ENCODE data around the gene MYLK.
"Not testable (repeated sequence)": the region's sequence is repeated elsewhere in the genome, so short reads cannot be mapped to it uniquely, and the experiment has no call there.

Gene MYLK

GRCh38 chr3:123741041-123741511 lies 143.1 kb downstream of the MYLK start:
- no peak for DNase-seq

DNA sequence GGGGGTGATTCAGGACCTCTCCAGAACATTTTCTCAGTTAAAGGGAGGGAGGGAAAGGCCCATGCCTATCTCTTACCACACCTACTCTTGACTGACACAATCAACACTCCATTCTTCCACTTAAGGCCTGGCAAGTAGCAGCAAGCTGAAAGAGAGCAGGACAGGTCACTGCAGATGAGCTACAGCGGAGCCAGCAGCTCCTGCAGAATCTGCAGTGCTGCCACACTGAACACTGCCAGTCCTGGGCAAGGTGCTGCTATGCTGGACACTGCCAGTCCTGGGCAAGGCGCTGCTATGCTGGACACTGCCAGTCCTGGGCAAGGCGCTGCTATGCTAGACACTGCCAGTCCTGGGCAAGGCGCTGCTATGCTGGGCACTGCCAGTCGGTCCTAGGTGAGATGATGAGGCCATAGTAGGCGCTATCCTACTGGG lies 143.7 kb downstream of the MYLK start:
- DNase-seq: no peak

GRCh38 chr3:123739754-123740153 lies 144.4 kb downstream of the MYLK start:
- no peak for DNase-seq

GRCh38 chr3:123739106-123739505 lies 145.0 kb downstream of the MYLK start:
- DNase-seq: no peak

- not testable (repeated sequence) for DNase-seq
Observed at GRCh38 chr3:123738522-123738921, 145.6 kb downstream of the MYLK start.

- no peak for DNase-seq
Observed at GRCh38 chr3:123737168-123737567, 147.0 kb downstream of the MYLK start.

GRCh38 chr3:123735456-123735855 lies 148.7 kb downstream of the MYLK start:
- DNase-seq: no peak

- no peak for DNase-seq
Observed at GRCh38 chr3:123734527-123734902, 149.6 kb downstream of the MYLK start.

- no peak for DNase-seq
Observed at GRCh38 chr3:123733805-123734526, 150.2 kb downstream of the MYLK start.

- no peak for DNase-seq
Observed at GRCh38 chr3:123733341-123733740, 150.8 kb downstream of the MYLK start.

DNA sequence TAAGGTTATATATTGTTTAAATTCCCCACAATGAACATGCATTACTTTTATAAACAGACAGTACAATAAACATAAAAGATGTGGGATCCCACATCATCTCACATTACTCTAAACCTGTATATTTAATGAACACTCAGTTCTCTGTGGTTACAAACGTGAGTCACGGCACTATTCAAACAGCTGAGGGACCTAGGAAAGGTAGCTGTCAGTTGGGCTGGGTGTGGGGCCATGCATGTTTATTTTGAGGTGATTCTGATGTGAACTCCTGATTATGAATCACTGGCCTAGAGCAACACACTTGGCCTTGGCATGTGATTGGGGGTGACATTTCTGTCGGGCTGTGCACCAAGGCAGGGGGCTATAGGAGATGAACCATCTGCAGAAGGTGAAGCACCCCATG lies 151.7 kb downstream of the MYLK start:
- no peak for DNase-seq

GRCh38 chr3:123730829-123731228 lies 153.3 kb downstream of the MYLK start:
- no peak for DNase-seq

DNA sequence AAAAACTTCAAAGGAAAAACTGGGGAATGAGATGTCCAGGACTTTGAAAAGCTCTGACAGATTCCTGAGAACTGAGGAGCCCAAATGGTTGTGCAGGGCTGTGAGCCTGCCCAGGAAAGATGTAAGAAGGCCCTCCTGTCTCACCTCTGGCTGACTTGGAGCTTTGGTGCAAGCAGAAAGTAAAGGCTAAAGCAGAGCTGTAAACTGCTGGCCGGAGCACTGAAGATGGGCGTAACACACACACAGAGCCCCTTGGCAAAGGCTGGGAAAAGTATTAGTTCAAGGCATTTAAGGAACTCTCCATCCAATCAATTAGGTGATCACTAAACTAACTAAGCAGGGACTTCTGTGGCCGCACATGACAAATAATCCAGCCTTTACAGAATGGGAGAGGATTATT lies 155.1 kb downstream of the MYLK start:
- no peak for DNase-seq

DNA sequence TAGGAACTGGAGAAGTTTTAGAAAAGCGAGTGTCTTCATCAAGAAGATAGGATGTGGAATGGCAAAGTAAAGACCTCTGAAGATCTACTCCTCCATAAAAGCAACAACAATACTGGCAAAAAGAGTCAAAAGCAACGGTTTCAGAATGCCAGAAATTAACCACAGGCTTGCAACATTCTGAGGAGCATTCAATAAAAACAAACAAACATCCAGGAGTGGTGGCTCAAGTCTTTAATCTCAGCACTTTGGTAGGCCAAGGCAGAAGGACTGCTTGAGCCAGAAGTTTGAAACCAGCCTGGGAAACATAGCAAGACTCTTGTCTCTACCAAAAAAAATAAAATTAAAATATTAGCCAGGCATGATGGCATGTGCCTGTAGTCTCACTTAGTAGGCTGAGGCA lies 156.1 kb downstream of the MYLK start:
- no peak for DNase-seq

GRCh38 chr3:123725652-123726400 lies 158.3 kb downstream of the MYLK start:
- no peak for DNase-seq

GRCh38 chr3:123724306-123724705 lies 159.8 kb downstream of the MYLK start:
- DNase-seq: no peak

- DNase-seq: no peak
Observed at GRCh38 chr3:123723522-123724168, 160.5 kb downstream of the MYLK start.

- DNase-seq: no peak
Observed at GRCh38 chr3:123723070-123723469, 161.1 kb downstream of the MYLK start.

GRCh38 chr3:123722456-123722855 lies 161.7 kb downstream of the MYLK start:
- DNase-seq: no peak

DNA sequence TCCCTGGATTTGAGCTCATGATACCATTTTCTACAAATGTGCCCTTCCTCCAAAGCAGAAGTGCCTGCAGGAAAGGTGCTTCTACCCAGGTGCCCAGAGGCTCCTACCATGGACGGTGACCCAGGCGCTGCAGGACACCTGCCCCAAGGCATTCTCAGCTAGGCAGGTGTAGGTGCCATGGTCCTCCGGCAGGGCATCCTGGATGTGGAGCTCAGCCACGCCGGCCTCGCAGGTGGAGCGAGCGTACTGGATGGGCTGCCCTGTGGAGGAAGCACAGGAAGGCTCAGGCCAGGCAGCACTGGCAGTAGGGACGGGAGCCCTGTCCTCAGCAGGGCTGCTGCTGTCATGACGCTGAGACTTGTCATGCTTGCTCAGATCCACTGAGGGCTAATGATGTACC lies 162.1 kb downstream of the MYLK start:
- no peak for DNase-seq

DNA sequence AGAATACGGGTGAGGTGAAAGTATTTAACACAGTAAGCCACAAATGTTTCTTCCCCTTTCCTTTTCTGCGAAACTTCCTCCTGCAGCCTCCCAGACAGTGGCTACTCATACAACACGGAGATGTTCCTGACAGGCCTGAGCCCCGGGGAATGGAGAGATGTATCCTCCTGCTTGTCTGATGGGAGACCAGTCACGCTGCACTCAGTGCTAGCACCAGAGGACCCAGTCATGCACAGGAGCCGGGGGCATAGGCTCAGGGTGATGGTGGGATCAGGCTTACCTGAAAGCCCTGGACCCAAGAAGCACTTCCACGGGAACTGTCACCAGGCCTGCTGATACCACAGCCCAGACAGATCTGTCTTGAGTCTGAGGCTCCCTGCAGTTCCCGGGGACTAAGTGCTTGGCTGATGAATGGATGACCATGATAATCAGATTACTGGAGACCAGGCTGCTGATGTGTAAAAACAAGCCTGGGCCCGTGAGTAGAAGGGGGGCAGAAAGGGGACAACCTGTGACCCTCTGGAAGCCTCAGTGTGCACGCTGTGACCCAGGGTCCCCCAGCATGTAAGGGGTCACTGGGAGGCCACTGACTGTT lies 162.9 kb downstream of the MYLK start:
- not testable (repeated sequence) for DNase-seq

- no peak for DNase-seq
Observed at GRCh38 chr3:123720638-123721037, 163.5 kb downstream of the MYLK start.

GRCh38 chr3:123719862-123720453 lies 164.2 kb downstream of the MYLK start:
- DNase-seq: no peak

All from activated CD4-positive, alpha-beta T cell treated with anti-CD3 and anti-CD28 coated beads for 1 hour (primary cell).